Caco-2 (cell line): ENCODE results near the gene EPS15. TPM values are rescaled to one million over a fixed set of nuclear protein-coding genes. Genes with fewer than 3 reads are reported as not detected.

Source experiments
- BruUV-seq: library from RNA; stranded (reverse); fragments of 400-500 nt; replicated peaks from 2 replicates; lab custom pipeline; 2021; lab: Mats Ljungman, UMichigan
- CTCF ChIA-PET: fragments of 300-600 bp; sonication (Branson Sonifier 250); formaldehyde crosslinking; loops from one replicate; lab custom pipeline; 2022; ENCODE audit warnings: antibody characterized with exemption; lab: Charles Lee
- POLR2A ChIA-PET: fragments of 300-600 bp; sonication (Branson Sonifier 250); formaldehyde crosslinking; loops from one replicate; lab custom pipeline; 2022; ENCODE audit warnings: antibody characterized with exemption; lab: Charles Lee
- DNase-seq, 2 experiments: peaks; one replicate each; pipeline versions ENCODE4 v3.0.0 to v3.0.0-alpha.2; 2020 to 2022
- H3K27me3 ChIP-seq: replicated peaks from 2 replicates; pipeline ENCODE4 v1.6.0; 2011; ENCODE audit warnings: low read length; ENCODE audit not compliant: control insufficient read depth, insufficient read depth
- H3K36me3 ChIP-seq: 2 replicates; pipeline ENCODE4 v1.5.1; 2011; ENCODE audit warnings: low read length; ENCODE audit not compliant: control insufficient read depth, insufficient read depth
- H3K4me1 ChIP-seq: fragments of 250-450 bp; sonication (Bioruptor Pico); 2 replicates; pipeline ENCODE4 v1.5.1; 2020; ENCODE audit warnings: mild to moderate bottlenecking
- H3K4me3 ChIP-seq: 2 replicates; pipeline ENCODE4 v1.5.1; 2011; ENCODE audit warnings: low read depth, mild to moderate bottlenecking, control low read depth, low read length
- H3K9me3 ChIP-seq: fragments of 250-450 bp; sonication (Bioruptor Pico); 2 replicates; pipeline ENCODE4 v1.5.1; 2020; ENCODE audit warnings: mild to moderate bottlenecking, moderate library complexity
- H3K27ac Mint-ChIP-seq: one replicate; pipeline ENCODE4 v1.8.0; 2022; ENCODE audit warnings: mixed read lengths; ENCODE audit not compliant: unreplicated experiment
- H3K27me3 Mint-ChIP-seq: one replicate; pipeline ENCODE4 v1.8.0; 2022; ENCODE audit warnings: mixed read lengths; ENCODE audit not compliant: insufficient read depth, unreplicated experiment
- H3K36me3 Mint-ChIP-seq: one replicate; pipeline ENCODE4 v1.8.0; 2022; ENCODE audit warnings: mild to moderate bottlenecking, mixed read lengths; ENCODE audit not compliant: insufficient read depth, unreplicated experiment
- H3K4me1 Mint-ChIP-seq: one replicate; pipeline ENCODE4 v1.8.0; 2022; ENCODE audit warnings: low read depth, mixed read lengths; ENCODE audit not compliant: unreplicated experiment
- H3K4me3 Mint-ChIP-seq: one replicate; pipeline ENCODE4 v1.8.0; 2022; ENCODE audit warnings: mild to moderate bottlenecking, moderate library complexity, mixed read lengths; ENCODE audit not compliant: unreplicated experiment
- H3K9me3 Mint-ChIP-seq: one replicate; pipeline ENCODE4 v1.8.0; 2022; ENCODE audit warnings: mixed read lengths; ENCODE audit not compliant: unreplicated experiment
- CTCF ChIP-seq, 2 experiments: fragments of 200-600 bp in 1 of 2; IDR thresholded peaks; 1 replicate in 1 of 2; 2 replicates in 1 of 2; pipeline versions ENCODE4 v1.5.1 to v1.8.0; 2011 to 2022; ENCODE audit warnings: antibody characterized with exemption in 1 of 2, control low read depth in 1 of 2, inconsistent platforms in 1 of 2, low read depth in 1 of 2, low read length in 1 of 2, mild to moderate bottlenecking in 1 of 2, moderate library complexity in 1 of 2; ENCODE audit not compliant: insufficient read depth in 1 of 2, severe bottlenecking in 1 of 2, unreplicated experiment in 1 of 2
- intact Hi-C: fragments of 100-400 bp; cut with micrococcal nuclease; formaldehyde crosslinking; loops from one replicate; pipeline ENCODE4 v1.10.0; 2022; ENCODE audit not compliant: unreplicated experiment
- total RNA-seq: library from RNA; stranded (reverse); gene quantifications from 2 replicates; pipeline ENCODE4 v1.2.3, GENCODE V29; 2022

The EPS15 gene
- total RNA-seq, 1 experiment from 2014 or later, result 41.5 TPM

- H3K36me3 ChIP-seq, result no peaks in the 10 kb centered on the region
- H3K36me3 Mint-ChIP-seq, result no peaks in the 10 kb centered on the region
- H3K4me3 Mint-ChIP-seq, result peak overlapping the region; percentile 78
- no peaks in the 10 kb centered on the region for H3K9me3 ChIP-seq
- no peaks in the 10 kb centered on the region for H3K27me3 ChIP-seq
- intact Hi-C loops, result no loop called here
- peaks cover 10% of the 10 kb centered on the region; the same call in 1 of the 2 replicates for H3K4me1 ChIP-seq
- H3K27me3 Mint-ChIP-seq, result no peaks in the 10 kb centered on the region
- DNase-seq, result no peak
- ChIA-PET CTCF (interaction anchor here (0.6 to 0.7 kb wide), 2 partner anchors 127 to 191 kb away, joined by 3 to 4 read pairs; no protein-coding TSS in a partner anchor), POLR2A (no interaction called here)
- peak overlapping the region; percentile 69 for H3K4me3 ChIP-seq
- TF ChIP-seq CTCF (IDR thresholded peaks at IDR 0.05; ENCODE audit: insufficient read depth in 1 of 2, low read depth in 1 of 2, low read length in 1 of 2, severe bottlenecking in 1 of 2, unreplicated experiment in 1 of 2), result no peak
- H3K4me1 Mint-ChIP-seq, result peaks cover 7% of the 10 kb centered on the region
- H3K27ac Mint-ChIP-seq, result peak overlapping the region; percentile 88
- H3K9me3 Mint-ChIP-seq, result no peaks in the 10 kb centered on the region
- BruUV-seq, result no TSS peak
Observed at GRCh38 chr1:51344276-51344601, 174.8 kb downstream of the EPS15 start.

- no peaks in the 10 kb centered on the region for H3K9me3 ChIP-seq
- no peaks in the 10 kb centered on the region for H3K36me3 ChIP-seq
- no peaks in the 10 kb centered on the region for H3K9me3 Mint-ChIP-seq
- ChIA-PET POLR2A (no interaction called here), CTCF (interaction anchor here (0.6 kb wide), 1 partner anchor 226 kb away, joined by 4 read pairs; no protein-coding TSS in a partner anchor)
- BruUV-seq, result no TSS peak
- DNase-seq, result no peak
- intact Hi-C loops, result no loop called here
- TF ChIP-seq CTCF (IDR thresholded peaks at IDR 0.05; ENCODE audit: insufficient read depth in 1 of 2, low read depth in 1 of 2, low read length in 1 of 2, severe bottlenecking in 1 of 2, unreplicated experiment in 1 of 2), result no peak
- no peaks in the 10 kb centered on the region for H3K27me3 ChIP-seq
- H3K4me3 ChIP-seq, result no peak overlapping the region
- peaks cover 7% of the 10 kb centered on the region for H3K4me1 Mint-ChIP-seq
- H3K4me1 ChIP-seq, result peaks cover 10% of the 10 kb centered on the region; the same call in 1 of the 2 replicates
- no peaks in the 10 kb centered on the region for H3K27me3 Mint-ChIP-seq
- peak overlapping the region; percentile 78 for H3K4me3 Mint-ChIP-seq
- no peaks in the 10 kb centered on the region for H3K36me3 Mint-ChIP-seq
- H3K27ac Mint-ChIP-seq, result peak overlapping the region; percentile 88
Observed at GRCh38 chr1:51343624-51344023, 175.4 kb downstream of the EPS15 start.

GRCh38 chr1:51342591-51343206 is 176.4 kb downstream of the EPS15 start:
- Mint-ChIP-seq H3K27me3 (no peaks in the 10 kb centered on the region), H3K9me3 (no peaks in the 10 kb centered on the region), H3K36me3 (no peaks in the 10 kb centered on the region), H3K27ac (no peak overlapping the region), H3K4me1 (peaks cover 7% of the 10 kb centered on the region), H3K4me3 (no peak overlapping the region)
- ChIA-PET POLR2A (no interaction called here), CTCF (no interaction called here)
- intact Hi-C loops, result no loop called here
- no peak for TF ChIP-seq CTCF (IDR thresholded peaks at IDR 0.05; ENCODE audit: insufficient read depth in 1 of 2, low read depth in 1 of 2, low read length in 1 of 2, severe bottlenecking in 1 of 2, unreplicated experiment in 1 of 2)
- Histone ChIP-seq H3K27me3 (no peaks in the 10 kb centered on the region), H3K36me3 (no peaks in the 10 kb centered on the region), H3K4me3 (no peak overlapping the region), H3K4me1 (peaks cover 10% of the 10 kb centered on the region; the same call in 1 of the 2 replicates), H3K9me3 (no peaks in the 10 kb centered on the region)
- BruUV-seq, result no TSS peak
- no peak for DNase-seq
